ENCODE measurements around the gene PAM. TPM values are rescaled to one million over a fixed set of nuclear protein-coding genes. Genes with fewer than 3 reads are reported as not detected.

PAM gene
- total RNA-seq, 2 donors from 2014 or later: 76.8 to 171 TPM

DNA sequence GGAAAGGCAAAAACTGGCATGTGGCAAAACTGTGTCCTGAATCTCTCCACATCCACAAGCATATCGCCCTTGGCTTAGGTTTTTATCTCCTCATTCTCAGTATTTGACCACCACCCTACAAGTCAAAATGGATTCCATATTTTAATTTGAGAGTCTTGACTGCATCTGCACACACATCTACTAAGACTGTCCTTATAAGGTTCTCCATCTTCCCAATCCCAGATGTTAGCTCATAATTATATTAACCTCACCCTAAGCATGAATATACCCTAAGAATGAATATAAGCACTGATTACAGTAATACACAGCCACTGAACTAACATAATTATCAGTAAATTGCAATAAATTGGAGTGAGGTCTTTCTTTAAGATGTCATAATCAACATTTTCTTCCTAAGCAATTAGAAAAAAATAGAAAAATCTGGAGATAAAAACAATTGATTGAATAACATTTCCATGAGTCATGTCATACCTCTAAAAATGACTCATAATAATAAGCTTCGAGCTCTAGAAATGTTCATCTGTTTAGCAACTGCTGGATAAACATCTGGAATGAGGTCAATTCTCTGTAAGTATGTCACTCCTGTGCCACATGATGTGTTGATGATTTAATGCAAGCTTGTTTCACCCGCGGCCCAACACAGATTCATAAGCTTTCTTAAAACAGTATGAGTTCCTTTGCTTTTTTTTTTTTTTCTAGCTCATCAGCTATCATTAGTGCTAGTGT, 39.9 kb upstream of the PAM start:
- TF ChIP-seq, protein P1, sequence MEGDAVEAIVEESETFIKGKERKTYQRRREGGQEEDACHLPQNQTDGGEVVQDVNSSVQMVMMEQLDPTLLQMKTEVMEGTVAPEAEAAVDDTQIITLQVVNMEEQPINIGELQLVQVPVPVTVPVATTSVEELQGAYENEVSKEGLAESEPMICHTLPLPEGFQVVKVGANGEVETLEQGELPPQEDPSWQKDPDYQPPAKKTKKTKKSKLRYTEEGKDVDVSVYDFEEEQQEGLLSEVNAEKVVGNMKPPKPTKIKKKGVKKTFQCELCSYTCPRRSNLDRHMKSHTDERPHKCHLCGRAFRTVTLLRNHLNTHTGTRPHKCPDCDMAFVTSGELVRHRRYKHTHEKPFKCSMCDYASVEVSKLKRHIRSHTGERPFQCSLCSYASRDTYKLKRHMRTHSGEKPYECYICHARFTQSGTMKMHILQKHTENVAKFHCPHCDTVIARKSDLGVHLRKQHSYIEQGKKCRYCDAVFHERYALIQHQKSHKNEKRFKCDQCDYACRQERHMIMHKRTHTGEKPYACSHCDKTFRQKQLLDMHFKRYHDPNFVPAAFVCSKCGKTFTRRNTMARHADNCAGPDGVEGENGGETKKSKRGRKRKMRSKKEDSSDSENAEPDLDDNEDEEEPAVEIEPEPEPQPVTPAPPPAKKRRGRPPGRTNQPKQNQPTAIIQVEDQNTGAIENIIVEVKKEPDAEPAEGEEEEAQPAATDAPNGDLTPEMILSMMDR (IDR thresholded peaks at IDR 0.05): no peak
- TF ChIP-seq POLR2A (IDR thresholded peaks at IDR 0.05) (no peak), POLR2AphosphoS5 (IDR thresholded peaks at IDR 0.05) (no peak)
- Histone ChIP-seq H3K27ac (no peak overlapping the region), H3K9me3 (no peaks in the 10 kb centered on the region), H3K27me3 (replicated peaks; ENCODE audit: insufficient read depth) (no peaks in the 10 kb centered on the region), H3K4me3 (no peak overlapping the region), H3K4me1 (replicated peaks) (no peaks in the 10 kb centered on the region), H3K36me3 (no peaks in the 10 kb centered on the region)
- intact Hi-C loops (cut with DNase I): no loop called here
- DNase-seq (ENCODE audit: low spot score): no peak
- WGBS: 77% methylated on average over 4 of the region's 4 CpGs

DNA sequence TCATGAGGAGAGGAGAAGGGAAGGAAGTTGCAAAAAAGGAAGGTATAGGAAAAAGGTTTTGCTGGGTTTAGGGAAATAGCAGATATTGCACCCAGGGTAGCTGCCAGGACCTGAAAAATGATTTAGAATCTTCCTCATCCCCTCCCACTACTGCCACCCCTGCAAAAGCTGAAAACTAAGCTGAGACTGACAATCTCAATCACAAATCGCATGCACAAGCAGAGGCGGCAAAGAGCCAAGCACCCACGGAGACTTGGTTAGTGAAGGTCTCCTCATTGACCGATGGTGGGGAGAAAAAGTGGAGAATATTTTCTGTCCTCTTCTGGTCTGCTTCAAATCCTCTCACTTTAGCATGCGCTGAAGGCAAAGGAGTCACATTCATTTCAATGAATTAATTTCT, 39.1 kb upstream of the PAM start:
- DNase-seq (ENCODE audit: low spot score): no peak
- 97% methylated on average over 5 of the region's 5 CpGs for WGBS
- H3K27ac ChIP-seq: no peak overlapping the region
- no peaks in the 10 kb centered on the region for H3K9me3 ChIP-seq
- intact Hi-C loops (cut with DNase I): no loop called here
- TF ChIP-seq POLR2AphosphoS5 (IDR thresholded peaks at IDR 0.05) (no peak), POLR2A (IDR thresholded peaks at IDR 0.05) (no peak)
- TF ChIP-seq, protein P1 (IDR thresholded peaks at IDR 0.05): no peak
- no peaks in the 10 kb centered on the region for H3K27me3 ChIP-seq (replicated peaks; ENCODE audit: insufficient read depth)
- no peaks in the 10 kb centered on the region for H3K4me1 ChIP-seq (replicated peaks)
- no peak overlapping the region for H3K4me3 ChIP-seq
- no peaks in the 10 kb centered on the region for H3K36me3 ChIP-seq

DNA sequence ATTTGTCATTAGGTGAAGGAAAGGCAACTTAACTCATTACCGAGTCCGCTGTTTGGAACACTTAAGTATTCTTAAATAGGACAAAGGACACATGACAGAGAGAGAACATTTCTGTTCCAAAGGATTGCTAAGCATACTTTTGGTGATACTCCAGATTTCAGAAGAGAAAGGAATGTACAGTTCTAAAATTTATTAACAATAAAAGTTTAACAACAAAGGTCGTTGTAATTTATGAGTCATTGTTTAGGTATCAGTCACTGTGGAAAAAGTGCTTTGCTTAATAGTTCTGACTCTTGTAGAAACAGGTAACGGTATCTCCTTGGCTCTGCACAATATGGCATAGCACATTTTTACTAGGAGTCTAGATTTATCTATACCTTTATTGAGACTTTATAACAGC, 36.3 kb upstream of the PAM start:
- no peak overlapping the region for H3K4me3 ChIP-seq
- DNase-seq (ENCODE audit: low spot score): no peak
- no peaks in the 10 kb centered on the region for H3K4me1 ChIP-seq (replicated peaks)
- TF ChIP-seq POLR2A (IDR thresholded peaks at IDR 0.05) (no peak), POLR2AphosphoS5 (IDR thresholded peaks at IDR 0.05) (no peak)
- TF ChIP-seq, protein P1 (IDR thresholded peaks at IDR 0.05): no peak
- no peaks in the 10 kb centered on the region for H3K27me3 ChIP-seq (replicated peaks; ENCODE audit: insufficient read depth)
- no peaks in the 10 kb centered on the region for H3K36me3 ChIP-seq
- no peak overlapping the region for H3K27ac ChIP-seq
- 23% methylated on average over 4 of the region's 4 CpGs for WGBS
- H3K9me3 ChIP-seq: no peaks in the 10 kb centered on the region
- intact Hi-C loops (cut with DNase I): no loop called here

GRCh38 chr5:102719886-102720285, 35.2 kb upstream of the PAM start:
- no peaks in the 10 kb centered on the region for H3K27me3 ChIP-seq (replicated peaks; ENCODE audit: insufficient read depth)
- intact Hi-C loops (cut with DNase I): no loop called here
- H3K27ac ChIP-seq: no peak overlapping the region
- no peak overlapping the region for H3K4me3 ChIP-seq
- no peak for DNase-seq (ENCODE audit: low spot score)
- no peaks in the 10 kb centered on the region for H3K36me3 ChIP-seq
- TF ChIP-seq, protein P1 (IDR thresholded peaks at IDR 0.05): no peak
- TF ChIP-seq POLR2A (IDR thresholded peaks at IDR 0.05) (no peak), POLR2AphosphoS5 (IDR thresholded peaks at IDR 0.05) (no peak)
- H3K9me3 ChIP-seq: no peaks in the 10 kb centered on the region
- WGBS: 79% methylated on average over 1 of the region's 1 CpG
- H3K4me1 ChIP-seq (replicated peaks): no peaks in the 10 kb centered on the region

GRCh38 chr5:102720969-102721368, 34.1 kb upstream of the PAM start:
- intact Hi-C loops (cut with DNase I): no loop called here
- no peak overlapping the region for H3K27ac ChIP-seq
- 80% methylated on average over 1 of the region's 1 CpG for WGBS
- no peaks in the 10 kb centered on the region for H3K9me3 ChIP-seq
- TF ChIP-seq POLR2A (IDR thresholded peaks at IDR 0.05): no peak
- TF ChIP-seq, protein P1 (IDR thresholded peaks at IDR 0.05): no peak
- TF ChIP-seq POLR2AphosphoS5 (IDR thresholded peaks at IDR 0.05): no peak
- H3K36me3 ChIP-seq: no peaks in the 10 kb centered on the region
- no peaks in the 10 kb centered on the region for H3K27me3 ChIP-seq (replicated peaks; ENCODE audit: insufficient read depth)
- H3K4me1 ChIP-seq (replicated peaks): no peaks in the 10 kb centered on the region
- DNase-seq (ENCODE audit: low spot score): no peak
- H3K4me3 ChIP-seq: no peak overlapping the region

Measured in prostate gland (tissue), 2 donors.